ENCODE data around the gene SH3RF3.
A peak's percentile ranks its signal among the peaks of the same experiment; 100 is the strongest.
"Not testable (repeated sequence)": the region's sequence is repeated elsewhere in the genome, so short reads cannot be mapped to it uniquely, and the experiment has no call there.

SH3RF3 gene

DNA sequence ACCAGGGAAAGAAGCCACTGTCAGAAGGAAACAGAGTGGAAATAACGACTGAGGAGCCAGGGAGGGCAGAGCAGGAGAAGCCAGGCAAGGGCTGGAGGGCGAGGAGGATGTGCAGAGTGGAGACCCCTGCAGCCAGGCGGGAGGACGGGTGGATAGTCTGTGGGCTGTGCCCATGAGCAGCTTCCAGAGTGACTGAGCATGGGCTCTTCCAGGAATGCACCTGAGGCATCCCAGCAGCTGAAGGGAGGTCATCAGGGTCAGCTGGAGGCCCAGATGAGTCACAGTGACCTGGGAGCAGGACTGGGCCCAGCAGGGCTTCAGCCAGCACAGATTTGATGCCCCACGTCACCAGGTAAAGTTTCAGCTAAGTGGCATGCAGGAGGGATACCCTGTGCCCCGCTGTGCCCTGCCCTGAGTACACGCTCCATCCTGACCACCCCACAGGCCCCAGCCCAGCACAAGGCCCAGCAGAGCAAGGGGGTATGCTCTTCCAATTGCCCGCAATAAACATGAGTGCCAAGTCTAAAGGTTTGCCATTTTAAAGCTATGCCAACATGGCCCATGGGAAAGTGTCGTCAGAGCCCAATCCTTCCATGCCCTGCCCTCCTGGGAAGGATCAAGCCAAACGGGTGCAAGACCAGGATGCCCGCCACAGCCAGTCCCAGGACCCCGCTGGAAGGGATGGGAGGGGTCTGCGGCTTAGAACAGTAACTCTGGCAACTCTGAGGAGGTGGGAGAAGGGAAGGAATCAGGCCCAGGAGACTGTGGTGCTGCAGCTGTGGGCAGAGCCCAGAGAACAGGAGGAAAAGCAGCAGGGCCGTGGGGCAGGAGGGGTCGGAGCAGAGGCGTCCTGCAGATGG is 399.1 kb downstream of the SH3RF3 start:
- no peak for DNase-seq (ENCODE audit: low read depth)

DNA sequence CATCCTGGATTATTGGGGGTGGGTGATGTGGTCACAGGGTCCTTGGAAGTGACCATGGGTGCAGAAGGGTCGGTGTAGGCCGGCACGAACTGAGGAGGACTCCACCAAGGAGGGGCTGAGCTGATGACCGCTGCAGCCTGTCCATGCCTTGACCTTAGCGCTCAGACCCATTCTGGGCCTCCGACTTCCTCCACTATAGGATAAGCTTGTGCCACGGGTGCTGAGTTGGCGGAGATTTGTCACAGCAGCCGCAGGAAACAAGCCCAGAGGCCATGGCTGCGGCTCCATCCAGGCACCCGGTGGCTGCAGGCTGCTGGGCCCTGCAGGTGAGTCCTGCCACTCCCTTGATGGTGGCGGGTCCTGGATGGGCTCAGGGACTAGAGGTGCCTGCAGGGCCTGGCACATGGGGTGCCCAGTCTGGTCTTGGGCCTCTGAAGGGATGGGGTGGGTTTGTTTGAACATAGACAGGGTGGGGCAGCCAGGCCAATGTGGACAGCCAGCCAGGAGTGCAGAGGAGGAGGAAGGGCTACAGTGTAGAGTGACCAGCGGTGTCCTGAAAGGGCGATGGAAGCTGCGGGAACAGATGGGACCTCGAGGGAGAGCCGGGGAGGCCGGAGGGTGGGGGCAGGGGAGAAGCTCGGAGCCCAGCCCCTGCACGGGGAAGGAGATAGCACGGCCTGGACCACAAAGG is 400.0 kb downstream of the SH3RF3 start:
- DNase-seq (ENCODE audit: low read depth), result no peak

DNA sequence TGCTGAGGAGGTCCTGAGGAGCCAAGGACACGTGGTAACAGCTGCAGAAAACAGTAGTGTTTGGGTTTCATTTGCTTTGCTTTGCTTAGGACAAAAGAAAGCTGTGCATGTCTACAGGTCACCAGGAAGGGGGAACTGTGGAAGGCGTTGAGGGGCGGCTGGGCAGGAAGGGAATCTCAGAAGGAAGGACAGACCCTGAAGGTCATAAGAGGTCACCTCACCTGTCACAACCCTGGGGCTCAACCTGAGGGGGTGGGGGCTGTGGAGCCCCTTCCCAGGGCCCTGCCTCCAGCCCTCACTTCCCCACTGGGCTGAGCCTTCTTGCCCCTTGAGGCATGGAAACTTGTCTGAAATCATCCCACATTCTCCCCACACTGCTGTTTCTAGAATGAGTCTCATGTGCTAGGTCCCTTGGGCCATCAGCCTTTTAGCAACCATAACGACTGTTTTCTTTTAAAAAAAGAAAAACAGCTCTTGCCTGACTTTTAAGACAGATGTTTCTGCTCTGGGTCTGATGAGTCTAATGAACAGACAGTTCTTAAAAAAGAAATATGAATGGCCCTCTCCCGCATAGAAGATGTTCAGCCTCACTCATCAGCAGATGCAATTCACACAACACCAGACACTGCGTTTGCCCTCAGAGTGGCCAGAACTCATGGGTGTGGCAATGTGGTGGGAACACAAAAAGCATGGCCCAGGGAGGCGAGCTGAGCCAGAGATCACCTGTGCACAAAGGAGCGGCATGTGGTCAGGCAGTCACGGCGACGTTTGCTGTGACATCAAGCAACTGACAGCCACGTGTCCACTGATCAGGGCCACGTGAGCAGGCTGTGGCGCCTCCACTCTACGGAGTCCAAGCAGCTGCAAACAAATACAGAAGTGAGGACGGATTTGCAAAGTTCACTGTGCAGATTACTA is 400.8 kb downstream of the SH3RF3 start:
- no peak for DNase-seq (ENCODE audit: low read depth)

DNA sequence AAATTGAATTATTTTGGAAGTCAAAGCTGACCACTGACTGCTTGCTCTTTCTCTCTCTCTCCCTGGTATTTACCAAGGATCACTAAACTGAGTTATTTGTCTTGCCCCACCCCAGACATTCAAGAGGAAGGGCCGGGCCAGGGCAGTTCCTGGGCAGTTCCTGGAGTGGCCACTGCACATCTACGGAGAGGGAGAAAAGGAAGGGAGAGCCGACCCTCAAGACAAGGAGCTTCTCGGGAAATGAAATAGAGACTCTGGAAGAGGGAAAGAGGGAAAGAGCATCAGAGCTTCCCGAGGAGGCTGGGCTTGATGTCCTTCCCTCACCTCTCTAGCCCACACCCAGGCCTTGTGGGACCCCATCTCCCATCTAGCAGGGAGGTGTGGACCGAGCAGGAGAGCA is 401.7 kb downstream of the SH3RF3 start:
- DNase-seq (ENCODE audit: low read depth), result no peak

DNA sequence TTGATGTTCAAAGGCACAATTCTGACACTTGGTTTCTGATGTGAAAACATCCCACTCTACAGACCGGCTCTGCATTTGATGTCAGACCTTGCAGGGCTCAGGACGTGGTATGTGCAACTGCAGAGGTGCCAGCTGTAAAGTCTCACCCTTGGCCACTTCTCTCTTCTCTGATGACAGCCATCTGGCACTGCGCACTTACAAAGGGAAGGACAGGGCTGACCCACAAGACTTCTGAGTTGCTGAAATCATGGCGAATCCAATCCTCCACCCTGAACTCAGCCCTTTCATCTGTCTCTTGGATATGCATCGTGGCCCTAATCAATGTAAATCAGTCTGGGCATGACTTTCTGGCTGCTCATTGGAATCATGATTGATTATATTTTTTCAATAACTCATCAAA is 402.2 kb downstream of the SH3RF3 start:
- no peak for DNase-seq (ENCODE audit: low read depth)

DNA sequence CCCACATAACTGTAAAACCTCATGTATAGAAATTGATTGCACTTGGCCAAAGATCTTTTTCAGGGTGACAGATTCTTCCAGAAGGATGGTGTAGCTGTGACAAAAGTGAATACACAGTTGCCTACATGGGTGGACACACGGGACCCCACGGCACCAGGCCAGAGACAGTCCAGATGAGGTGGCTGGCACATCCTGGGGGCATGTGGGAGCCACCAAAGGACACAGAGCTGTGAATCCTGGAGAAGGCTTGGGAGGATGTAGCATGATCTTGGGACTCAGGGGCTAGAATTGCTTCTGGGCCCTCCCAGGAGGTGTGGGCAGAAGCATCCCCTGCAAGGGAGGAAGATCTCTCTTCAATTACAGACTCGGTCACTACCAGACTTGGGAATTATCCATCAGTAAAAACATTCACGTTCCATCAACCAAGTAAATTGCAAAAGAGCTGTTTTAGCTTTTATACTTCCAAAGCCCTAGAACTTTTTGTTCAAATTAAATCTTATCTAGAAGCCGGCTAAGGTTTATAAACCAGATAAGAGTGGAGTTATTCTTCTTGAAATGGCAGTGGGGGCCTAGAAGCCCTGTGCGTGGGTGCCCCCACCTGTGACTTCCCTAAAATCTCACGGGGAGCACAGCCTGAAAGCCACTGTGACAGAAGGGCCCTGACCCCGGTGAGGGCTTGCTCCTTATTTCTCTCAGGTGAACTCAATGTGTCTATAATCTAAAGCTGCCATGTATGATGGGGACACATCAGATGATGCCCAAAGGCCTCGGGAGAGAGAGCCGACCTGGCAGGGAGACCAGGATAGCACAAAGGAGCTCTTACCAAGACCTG is 403.1 kb downstream of the SH3RF3 start:
- DNase-seq (ENCODE audit: low read depth), result no peak

DNA sequence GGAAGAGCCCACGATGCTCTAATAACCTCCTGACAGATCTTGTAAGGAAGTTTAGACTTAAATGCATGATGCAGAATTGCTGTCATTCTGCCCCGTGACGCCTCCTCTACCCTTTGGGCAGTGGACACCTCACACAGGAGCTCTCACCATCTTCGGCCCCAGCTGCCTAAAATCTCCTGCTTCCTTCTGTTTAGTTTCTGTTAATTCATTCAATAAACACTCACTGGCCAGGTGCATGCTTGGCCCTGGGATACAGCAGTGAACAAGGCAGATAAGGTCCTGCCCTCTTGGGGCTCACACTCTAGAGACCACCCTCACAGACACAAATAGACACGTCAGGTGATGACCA is 403.7 kb downstream of the SH3RF3 start:
- DNase-seq (ENCODE audit: low read depth), result no peak

DNA sequence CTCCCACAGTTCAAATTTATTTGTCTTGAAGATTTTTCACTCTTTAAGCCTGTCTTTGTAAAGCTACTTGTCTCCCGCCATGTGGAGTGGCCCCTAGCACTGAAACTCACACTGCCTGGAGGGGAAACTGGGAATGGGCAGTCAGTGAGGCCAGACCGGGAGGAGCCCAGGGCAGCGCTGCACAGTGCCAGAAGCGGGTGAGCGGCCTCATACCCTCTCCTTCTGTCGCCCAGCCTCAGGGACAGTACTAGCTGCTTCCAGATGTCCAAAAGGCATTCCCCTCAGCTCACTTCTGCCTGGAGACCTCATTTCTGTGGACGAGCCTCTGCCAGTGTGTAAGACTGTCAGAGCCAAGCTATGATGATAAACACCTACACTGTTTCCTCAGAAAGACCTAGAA is 404.8 kb downstream of the SH3RF3 start:
- no peak for DNase-seq (ENCODE audit: low read depth)

DNA sequence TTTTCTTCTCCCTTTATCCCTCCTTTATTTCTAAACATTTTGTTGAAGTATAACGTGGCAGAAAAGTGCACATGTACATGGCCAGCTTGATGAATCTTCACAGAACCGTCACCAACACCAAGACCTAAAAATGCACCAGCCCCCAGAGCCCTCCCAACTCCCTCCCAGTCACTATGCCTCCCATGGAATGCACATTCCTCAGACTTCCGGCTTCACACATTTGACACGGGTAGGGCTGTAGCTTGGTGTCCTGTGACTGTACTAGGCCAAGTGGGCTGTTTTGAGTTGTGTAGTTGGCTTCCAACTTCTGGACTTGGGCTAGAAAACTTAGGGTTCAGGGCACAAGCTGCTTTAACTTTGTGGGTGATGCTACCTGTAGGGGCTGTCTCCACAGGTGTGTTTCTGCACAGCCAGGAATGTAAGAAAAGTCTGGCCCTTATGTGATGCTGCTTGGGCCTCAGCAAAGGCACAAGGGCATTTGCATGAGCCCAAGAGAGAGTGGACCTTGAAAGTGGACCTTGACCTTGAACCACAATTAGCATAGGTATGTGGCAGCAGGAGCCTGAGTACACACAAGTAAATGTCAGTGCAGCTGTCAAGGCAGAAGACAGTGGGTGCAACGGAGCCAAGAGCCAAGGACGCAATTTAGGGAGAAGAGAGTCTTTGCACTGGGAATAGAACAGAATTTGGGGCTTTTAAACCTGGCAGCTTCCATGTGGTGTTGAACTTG is 406.4 kb downstream of the SH3RF3 start:
- DNase-seq (ENCODE audit: low read depth), result no peak

DNA sequence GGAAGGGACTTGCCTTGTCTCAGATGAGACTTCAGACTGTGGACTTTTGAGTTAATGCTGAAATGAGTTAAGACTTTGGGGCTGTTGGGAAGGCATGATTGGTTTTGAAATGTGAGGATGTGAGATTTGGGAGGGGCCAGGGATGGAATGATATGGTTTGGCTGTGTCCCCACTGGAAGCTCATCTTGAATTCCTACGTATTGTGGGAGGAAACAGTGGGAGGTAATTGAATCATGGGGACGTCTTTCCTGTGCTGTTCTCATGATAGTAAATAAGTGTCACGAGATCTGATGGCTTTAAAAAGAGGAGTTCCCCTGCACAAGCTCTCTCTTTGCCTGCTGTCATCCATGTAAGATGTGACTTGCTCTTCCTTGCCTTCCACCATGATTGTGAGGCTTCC is 407.6 kb downstream of the SH3RF3 start:
- DNase-seq (ENCODE audit: low read depth), result not testable (repeated sequence)

DNA sequence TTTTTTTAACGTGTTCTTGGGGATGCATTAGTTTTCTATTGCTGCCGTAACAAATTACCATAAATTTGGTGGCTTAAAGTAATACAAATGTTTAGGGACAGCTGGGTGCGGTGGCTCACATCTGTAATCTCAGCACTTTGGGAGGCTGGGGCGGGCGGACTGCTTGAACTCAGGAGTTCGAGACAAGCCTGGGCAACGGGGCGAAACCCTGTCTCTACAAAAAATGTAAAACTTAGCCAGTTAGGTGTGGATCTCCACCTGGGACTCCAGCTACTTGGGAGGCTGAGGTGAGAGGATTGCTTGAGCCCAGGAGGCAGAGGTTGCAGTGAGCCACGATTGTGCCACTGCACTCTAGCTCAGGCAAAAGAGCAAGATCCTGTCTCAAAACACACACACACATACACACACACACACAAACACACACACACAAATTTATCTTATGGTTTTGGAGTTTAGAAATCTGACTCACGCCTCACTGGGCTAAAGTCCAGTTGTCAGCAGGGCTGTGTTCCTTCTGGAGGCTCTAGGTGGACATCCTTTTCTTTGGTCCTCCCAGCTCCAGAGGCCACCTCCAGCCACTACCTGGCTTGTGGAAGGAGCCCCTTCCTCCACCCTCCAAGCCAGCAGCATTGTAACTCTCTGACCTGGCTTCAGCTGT is 408.7 kb downstream of the SH3RF3 start:
- DNase-seq (ENCODE audit: low read depth), result no peak

DNA sequence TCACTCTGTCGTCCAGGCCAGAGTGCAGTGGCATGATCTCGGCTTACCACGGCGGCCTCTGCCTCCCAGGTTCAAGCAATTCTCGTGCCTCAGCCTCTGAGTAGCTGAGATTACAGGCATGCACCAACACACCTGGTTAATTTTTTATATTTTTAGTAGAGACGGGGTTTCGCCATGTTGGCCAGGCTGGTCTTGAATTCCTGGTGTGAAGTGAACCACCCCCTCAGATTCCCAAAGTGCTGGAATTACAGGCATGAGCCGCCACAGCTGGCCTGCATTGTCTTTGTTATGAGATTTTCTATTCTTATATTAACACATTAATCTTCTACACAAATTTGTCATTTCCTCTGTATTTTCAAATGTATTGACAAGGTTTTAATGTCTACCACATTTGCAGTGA is 409.5 kb downstream of the SH3RF3 start:
- no peak for DNase-seq (ENCODE audit: low read depth)

DNA sequence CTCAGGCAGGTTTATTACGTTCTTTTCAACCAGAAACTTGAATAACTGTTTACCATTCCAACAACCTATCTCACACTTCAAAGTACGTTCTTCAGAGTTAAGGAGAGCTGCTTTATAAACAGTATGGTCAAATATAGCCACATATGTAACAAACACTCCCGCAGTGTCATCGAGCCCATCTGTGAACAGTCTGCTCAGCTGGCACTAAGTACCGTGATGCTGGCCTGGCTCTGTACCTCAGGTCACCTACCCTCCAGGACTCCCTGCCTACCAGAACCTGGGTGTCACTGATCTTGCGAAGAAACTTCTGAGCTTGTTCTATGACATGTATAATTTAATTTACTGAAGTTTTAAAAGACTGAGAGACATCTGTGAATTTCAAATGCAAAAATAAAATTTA is 413.4 kb downstream of the SH3RF3 start:
- DNase-seq (ENCODE audit: low read depth), result no peak

DNA sequence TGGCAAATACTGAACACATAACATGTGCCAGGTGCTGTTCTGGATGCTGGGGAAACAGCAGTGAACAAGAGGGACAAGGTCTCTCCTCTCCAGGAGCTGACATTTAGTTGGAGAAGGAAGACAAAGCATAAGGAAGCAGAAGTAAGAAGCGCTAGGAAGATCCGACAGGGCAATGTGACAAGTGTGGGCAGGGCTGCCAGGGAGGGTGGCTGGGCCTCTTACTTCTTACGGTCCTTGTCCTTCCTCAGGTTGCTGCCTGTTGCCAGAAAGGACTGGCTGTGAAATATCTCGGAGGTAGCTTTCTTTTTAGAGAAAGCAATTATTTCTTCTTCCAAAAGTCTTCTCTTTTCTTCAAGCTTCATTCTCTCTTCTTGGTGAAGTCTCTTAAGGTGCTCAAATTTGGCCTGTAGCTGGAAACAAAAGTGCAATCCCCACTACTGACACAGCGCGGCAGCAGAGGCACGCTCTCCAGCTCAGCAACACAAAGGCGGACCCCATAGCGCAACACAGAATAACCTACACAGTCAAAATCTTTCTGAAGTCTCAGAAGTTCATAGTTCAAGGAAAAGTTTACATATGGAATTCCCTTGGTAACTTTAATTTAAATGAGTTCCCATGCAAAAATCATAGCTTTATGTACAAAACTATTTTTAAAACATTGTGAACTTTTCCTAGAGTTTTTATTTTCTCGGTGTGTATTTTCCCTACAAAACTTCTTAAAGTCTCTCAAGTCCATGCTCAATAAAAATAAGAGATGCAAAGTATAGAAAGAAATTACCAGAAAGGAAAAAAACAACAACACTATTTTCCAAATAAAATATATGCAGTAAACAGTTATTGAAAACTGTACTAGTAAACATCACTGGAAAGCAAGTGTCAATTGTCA is 417.1 kb downstream of the SH3RF3 start:
- peak; percentile 23 for DNase-seq (ENCODE audit: low read depth)

DNA sequence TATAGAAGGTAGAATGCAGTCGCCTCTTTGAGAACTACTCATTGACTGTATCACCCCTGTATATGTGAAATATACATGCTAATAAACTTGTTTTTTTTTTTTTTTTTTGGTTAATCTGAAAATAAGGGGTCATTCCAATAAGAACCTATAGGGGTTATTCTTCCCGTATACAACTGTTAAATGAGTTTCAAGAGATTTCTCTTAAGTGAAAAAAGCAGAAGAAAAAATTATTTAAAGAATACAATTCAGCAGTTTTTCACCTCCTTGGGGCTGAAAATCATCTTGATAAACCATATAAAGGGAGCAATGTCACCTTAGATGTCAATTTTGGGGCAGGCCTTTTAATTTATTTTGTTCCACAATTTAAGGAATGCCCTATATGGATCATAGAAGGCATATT is 418.3 kb downstream of the SH3RF3 start:
- DNase-seq (ENCODE audit: low read depth), result no peak

DNA sequence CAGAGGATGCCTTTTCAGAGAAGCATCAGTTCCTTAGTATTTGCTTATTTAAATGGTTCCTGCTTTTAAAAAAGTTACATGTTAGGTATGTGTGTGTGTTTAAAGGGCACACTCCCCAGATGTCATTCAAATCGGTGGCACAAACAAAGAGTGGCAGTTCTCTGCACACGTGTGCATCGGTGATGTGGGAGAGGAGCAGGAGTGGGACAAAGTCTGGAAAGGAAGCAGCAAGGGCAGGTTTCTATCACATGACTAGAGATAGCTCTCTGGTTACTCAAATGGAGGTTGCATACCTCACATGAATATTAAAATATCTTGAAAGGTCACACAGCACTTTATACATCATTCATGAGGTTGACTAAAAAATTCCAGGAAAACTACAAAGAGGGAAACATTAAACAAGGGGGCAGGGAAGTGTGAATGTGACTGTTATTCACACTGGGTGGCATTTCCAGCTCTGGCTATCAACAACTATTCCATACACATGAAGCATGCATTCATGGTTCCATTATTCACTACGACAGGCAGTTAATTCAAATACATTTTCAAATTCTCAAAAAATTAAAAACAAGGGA is 420.1 kb downstream of the SH3RF3 start:
- no peak for DNase-seq (ENCODE audit: low read depth)

Measured in activated T-helper 1 cell treated with Interleukin-2 at 50 U/mL for 16 hours (primary cell).